ENCODE measurements around the gene GLB1L2. TPM values are rescaled to one million over a fixed set of nuclear protein-coding genes. Genes with fewer than 3 reads are reported as not detected.
"Not testable (repeated sequence)": the region's sequence is repeated elsewhere in the genome, so short reads cannot be mapped to it uniquely, and the experiment has no call there.

The GLB1L2 gene
- total RNA-seq, 1 donor from 2014 or later: 0.30 TPM

DNA sequence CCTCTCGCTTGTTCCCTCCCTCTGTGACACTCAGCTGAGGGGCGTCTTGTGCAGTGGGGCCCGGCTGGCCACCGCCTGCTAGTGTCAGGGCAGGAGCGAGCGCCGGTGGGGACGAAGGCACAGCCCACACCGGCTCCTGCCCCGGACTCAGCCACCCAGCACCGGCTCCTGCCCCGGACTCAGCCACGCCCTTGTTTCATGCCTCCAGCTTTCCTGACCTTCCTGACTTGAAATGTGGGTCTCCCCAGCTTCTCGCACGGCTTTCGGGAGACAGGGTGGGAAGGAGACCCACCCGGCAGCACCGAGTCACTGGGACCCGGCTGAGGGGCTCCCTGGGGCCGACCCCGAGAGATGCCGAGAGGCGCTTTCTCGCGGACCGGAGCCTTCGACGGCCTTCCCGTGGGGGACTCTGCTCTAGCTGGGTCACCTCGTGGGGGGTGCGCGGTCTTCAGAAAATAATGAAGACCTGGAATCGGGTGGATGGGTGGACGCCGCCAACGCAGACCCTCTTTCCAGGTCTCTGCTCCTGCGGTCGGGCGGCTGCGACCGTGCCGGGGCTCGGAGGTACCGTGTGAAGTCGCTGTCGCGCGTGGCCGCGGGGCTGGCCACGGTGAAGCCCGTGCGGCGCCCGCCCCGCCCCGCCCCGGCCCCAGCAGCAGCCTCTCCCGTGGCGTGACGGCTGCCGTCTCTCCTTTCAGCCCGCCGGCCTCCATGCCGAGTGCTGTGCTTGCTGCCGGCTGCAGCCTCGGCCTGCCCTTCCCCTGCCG, 10.2 kb downstream of the GLB1L2 start:
- H3K9me3 ChIP-seq (replicated peaks): no peaks in the 10 kb centered on the region
- intact Hi-C loops (cut with micrococcal nuclease): no loop called here
- H3K4me1 ChIP-seq: no peaks in the 10 kb centered on the region
- TF ChIP-seq, protein P1, sequence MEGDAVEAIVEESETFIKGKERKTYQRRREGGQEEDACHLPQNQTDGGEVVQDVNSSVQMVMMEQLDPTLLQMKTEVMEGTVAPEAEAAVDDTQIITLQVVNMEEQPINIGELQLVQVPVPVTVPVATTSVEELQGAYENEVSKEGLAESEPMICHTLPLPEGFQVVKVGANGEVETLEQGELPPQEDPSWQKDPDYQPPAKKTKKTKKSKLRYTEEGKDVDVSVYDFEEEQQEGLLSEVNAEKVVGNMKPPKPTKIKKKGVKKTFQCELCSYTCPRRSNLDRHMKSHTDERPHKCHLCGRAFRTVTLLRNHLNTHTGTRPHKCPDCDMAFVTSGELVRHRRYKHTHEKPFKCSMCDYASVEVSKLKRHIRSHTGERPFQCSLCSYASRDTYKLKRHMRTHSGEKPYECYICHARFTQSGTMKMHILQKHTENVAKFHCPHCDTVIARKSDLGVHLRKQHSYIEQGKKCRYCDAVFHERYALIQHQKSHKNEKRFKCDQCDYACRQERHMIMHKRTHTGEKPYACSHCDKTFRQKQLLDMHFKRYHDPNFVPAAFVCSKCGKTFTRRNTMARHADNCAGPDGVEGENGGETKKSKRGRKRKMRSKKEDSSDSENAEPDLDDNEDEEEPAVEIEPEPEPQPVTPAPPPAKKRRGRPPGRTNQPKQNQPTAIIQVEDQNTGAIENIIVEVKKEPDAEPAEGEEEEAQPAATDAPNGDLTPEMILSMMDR (IDR thresholded peaks at IDR 0.05; ENCODE audit: borderline replicate concordance): no peak
- H3K27me3 ChIP-seq (ENCODE audit: low read depth): peaks cover 72% of the 10 kb centered on the region
- no peak overlapping the region for H3K4me3 ChIP-seq
- H3K36me3 ChIP-seq: no peaks in the 10 kb centered on the region
- DNase-seq: no peak
- no peak overlapping the region for H3K27ac ChIP-seq (replicated peaks)

DNA sequence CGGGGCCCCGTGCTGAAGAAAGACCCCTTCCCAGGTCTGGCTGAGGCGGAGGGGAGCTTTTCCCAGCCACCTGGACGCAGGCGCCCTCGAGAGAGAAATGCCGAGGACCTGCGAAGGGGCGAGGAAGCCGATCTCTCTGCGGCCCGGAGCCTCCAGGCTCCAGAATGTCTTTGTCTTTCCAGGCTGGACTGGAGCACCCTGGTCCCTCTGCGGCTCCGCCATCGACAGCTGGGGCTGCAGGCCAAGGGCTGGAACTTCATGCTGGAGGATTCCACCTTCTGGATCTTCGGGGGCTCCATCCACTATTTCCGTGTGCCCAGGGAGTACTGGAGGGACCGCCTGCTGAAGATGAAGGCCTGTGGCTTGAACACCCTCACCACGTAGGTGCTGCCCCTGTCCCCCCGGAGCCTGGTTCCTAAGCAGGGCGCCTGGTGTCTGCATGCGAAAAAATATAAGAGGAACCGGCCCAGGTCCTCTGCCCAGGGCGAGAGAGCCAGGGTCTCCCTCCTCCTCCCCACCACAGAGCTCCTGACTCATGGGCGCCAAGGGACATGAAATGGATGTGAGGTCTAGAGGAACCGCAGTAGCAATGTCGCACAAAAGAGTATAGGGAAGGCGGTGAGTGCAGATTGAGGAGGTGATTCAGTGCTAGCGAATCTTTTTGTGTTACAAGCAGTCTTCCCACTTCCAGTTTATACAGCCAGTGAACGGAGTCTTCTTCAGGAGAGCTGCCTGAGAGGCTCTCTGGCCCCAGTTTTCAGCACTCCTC, 11.0 kb downstream of the GLB1L2 start:
- Histone ChIP-seq H3K4me3 (no peak overlapping the region), H3K27me3 (ENCODE audit: low read depth) (peaks cover 73% of the 10 kb centered on the region), H3K27ac (replicated peaks) (no peak overlapping the region), H3K9me3 (replicated peaks) (no peaks in the 10 kb centered on the region), H3K36me3 (no peaks in the 10 kb centered on the region), H3K4me1 (no peaks in the 10 kb centered on the region)
- intact Hi-C loops (cut with micrococcal nuclease): no loop called here
- TF ChIP-seq, protein P1 (IDR thresholded peaks at IDR 0.05; ENCODE audit: borderline replicate concordance): no peak
- no peak for DNase-seq

DNA sequence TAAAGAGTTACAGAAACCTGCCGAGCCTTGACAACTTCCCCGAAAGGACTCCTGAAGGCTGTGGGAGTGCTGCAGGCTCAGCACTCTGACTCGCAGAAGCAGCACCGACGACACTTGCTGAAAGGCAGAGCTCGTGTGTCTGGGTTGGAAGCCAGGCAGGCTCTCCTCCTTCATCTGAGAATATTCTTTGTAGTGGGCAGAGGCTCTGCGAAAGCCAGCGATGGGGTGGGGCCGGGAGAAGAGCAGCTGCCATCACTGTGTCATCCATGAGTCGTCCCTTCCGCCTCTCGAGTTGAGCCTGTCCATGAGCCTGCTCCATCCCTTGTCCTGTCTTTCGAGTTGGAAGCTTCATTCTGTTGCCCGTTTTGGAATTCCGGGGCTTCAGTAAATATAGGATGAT, 11.9 kb downstream of the GLB1L2 start:
- TF ChIP-seq, protein P1 (IDR thresholded peaks at IDR 0.05; ENCODE audit: borderline replicate concordance): no peak
- Histone ChIP-seq H3K4me3 (no peak overlapping the region), H3K27ac (replicated peaks) (no peak overlapping the region), H3K9me3 (replicated peaks) (no peaks in the 10 kb centered on the region), H3K4me1 (no peaks in the 10 kb centered on the region), H3K27me3 (ENCODE audit: low read depth) (peaks cover 67% of the 10 kb centered on the region), H3K36me3 (no peaks in the 10 kb centered on the region)
- no peak for DNase-seq
- intact Hi-C loops (cut with micrococcal nuclease): no loop called here

DNA sequence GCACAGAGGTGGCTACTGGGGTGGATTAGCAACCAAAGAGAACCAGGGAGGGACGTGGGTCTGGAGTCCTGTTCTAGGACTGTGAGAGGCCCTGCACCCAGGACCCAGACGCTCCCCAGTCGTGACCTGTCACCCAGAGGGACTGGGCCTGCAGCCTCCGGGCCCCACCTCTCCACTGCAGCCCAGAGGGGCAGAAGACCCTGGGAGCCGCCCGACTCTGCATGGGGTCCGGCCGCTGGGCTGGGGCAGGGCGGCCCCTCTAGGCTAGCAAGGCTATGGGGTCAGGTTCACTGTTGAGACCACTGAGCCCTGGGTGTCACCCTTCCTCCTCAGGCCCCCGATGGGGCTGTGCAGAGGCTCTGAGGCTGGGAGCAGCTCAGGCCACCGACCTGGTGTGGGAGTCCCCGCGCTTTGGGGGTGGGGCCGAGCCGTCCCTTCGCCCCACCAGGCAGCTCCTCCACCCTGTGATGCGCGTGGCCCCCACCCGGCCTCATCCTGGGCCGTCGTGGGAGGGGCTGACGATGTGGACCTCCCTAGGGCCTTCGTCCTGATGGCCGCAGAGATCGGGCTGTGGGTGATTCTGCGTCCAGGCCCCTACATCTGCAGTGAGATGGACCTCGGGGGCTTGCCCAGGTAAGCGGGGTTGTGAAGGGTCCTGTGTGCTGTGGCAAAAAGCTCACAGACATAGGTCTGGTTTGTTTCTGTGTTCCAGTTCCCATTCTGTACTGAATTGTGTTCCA, 12.9 kb downstream of the GLB1L2 start:
- H3K36me3 ChIP-seq; H3K27ac ChIP-seq (replicated peaks); H3K9me3 ChIP-seq (replicated peaks); intact Hi-C loops (cut with micrococcal nuclease); H3K4me1 ChIP-seq; DNase-seq; H3K4me3 ChIP-seq: not testable (repeated sequence)
- peaks cover 68% of the 10 kb centered on the region for H3K27me3 ChIP-seq (ENCODE audit: low read depth)

DNA sequence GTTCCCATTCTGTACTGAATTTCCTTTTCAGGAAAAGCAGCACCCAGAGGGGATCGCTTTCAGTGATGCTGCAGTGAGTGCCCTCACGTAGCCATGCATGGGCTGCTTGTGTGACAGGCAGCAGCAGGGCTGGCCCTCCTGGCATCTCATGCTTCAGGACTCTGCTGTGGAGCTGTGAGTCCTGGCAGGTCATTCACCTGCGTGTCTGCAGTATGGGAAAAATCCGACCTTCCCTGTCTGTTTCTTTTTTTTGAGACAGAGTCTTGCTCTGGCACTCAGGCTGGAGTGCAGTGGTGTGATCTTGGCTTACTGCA, 13.4 kb downstream of the GLB1L2 start:
- Histone ChIP-seq H3K4me1 (no peaks in the 10 kb centered on the region), H3K36me3 (no peaks in the 10 kb centered on the region), H3K4me3 (no peak overlapping the region), H3K27me3 (ENCODE audit: low read depth) (peaks cover 73% of the 10 kb centered on the region), H3K27ac (replicated peaks) (no peak overlapping the region), H3K9me3 (replicated peaks) (no peaks in the 10 kb centered on the region)
- TF ChIP-seq, protein P1 (IDR thresholded peaks at IDR 0.05; ENCODE audit: borderline replicate concordance): no peak
- intact Hi-C loops (cut with micrococcal nuclease): no loop called here
- DNase-seq: no peak

All from left ventricle myocardium inferior (tissue), 1 donor.